ENCODE measurements around the gene ARHGAP24.
A peak's percentile ranks its signal among the peaks of the same experiment; 100 is the strongest.
"Not testable (repeated sequence)": the region's sequence is repeated elsewhere in the genome, so short reads cannot be mapped to it uniquely, and the experiment has no call there.

The ARHGAP24 gene

GRCh38 chr4:85956293-85956945 lies 481.5 kb downstream of the ARHGAP24 start:
- DNase-seq (ENCODE audit: low read depth in 2 of 2) = no peak

- DNase-seq (ENCODE audit: low read depth in 2 of 2) = no peak
Measured at GRCh38 chr4:85961887-85962286, 486.9 kb downstream of the ARHGAP24 start.

GRCh38 chr4:85963231-85963630 lies 488.3 kb downstream of the ARHGAP24 start:
- no peak for DNase-seq (ENCODE audit: low read depth in 2 of 2)

- no peak for DNase-seq (ENCODE audit: low read depth in 2 of 2)
Measured at GRCh38 chr4:85964298-85964697, 489.3 kb downstream of the ARHGAP24 start.

GRCh38 chr4:85965017-85965416 lies 490.1 kb downstream of the ARHGAP24 start:
- not testable (repeated sequence) for DNase-seq (ENCODE audit: low read depth in 2 of 2)

GRCh38 chr4:85965529-85965928 lies 490.6 kb downstream of the ARHGAP24 start:
- DNase-seq (ENCODE audit: low read depth in 2 of 2) = no peak

GRCh38 chr4:85966373-85966772 lies 491.4 kb downstream of the ARHGAP24 start:
- no peak for DNase-seq (ENCODE audit: low read depth in 2 of 2)

GRCh38 chr4:85967872-85968271 lies 492.9 kb downstream of the ARHGAP24 start:
- no peak for DNase-seq (ENCODE audit: low read depth in 2 of 2)

GRCh38 chr4:85968945-85969819 lies 494.2 kb downstream of the ARHGAP24 start:
- DNase-seq (ENCODE audit: low read depth in 2 of 2) = peak; percentile 50 to 57

- DNase-seq (ENCODE audit: low read depth in 2 of 2) = no peak
Measured at GRCh38 chr4:85970535-85970934, 495.6 kb downstream of the ARHGAP24 start.

GRCh38 chr4:85979276-85979675 lies 504.3 kb downstream of the ARHGAP24 start:
- DNase-seq (ENCODE audit: low read depth in 2 of 2) = no peak

GRCh38 chr4:85986266-85986665 lies 511.3 kb downstream of the ARHGAP24 start:
- DNase-seq (ENCODE audit: low read depth in 2 of 2) = no peak

GRCh38 chr4:85993641-85994040 lies 518.7 kb downstream of the ARHGAP24 start:
- DNase-seq (ENCODE audit: low read depth in 2 of 2) = no peak

GRCh38 chr4:85994576-85994975 lies 519.6 kb downstream of the ARHGAP24 start:
- no peak for DNase-seq (ENCODE audit: low read depth in 2 of 2)

- DNase-seq (ENCODE audit: low read depth in 2 of 2) = no peak
Measured at GRCh38 chr4:85995361-85995760, 520.4 kb downstream of the ARHGAP24 start.

GRCh38 chr4:86001591-86001990 lies 526.6 kb downstream of the ARHGAP24 start:
- DNase-seq (ENCODE audit: low read depth in 2 of 2) = no peak

- no peak for DNase-seq (ENCODE audit: low read depth in 2 of 2)
Measured at GRCh38 chr4:86004030-86004429, 529.1 kb downstream of the ARHGAP24 start.

- peak in 1 of 2 experiments; percentile 13 for DNase-seq (ENCODE audit: low read depth in 2 of 2)
Measured at GRCh38 chr4:86006057-86006456, 531.1 kb downstream of the ARHGAP24 start.

- no peak for DNase-seq (ENCODE audit: low read depth in 2 of 2)
Measured at GRCh38 chr4:86007042-86007441, 532.1 kb downstream of the ARHGAP24 start.

- peak; percentile 97 to 98 for DNase-seq (ENCODE audit: low read depth in 2 of 2)
Measured at GRCh38 chr4:86011117-86011516, 536.2 kb downstream of the ARHGAP24 start.

- DNase-seq (ENCODE audit: low read depth in 2 of 2) = peak in 1 of 2 experiments; percentile 26
Measured at GRCh38 chr4:86013621-86014020, 538.7 kb downstream of the ARHGAP24 start.

GRCh38 chr4:86014599-86014998 lies 539.6 kb downstream of the ARHGAP24 start:
- DNase-seq (ENCODE audit: low read depth in 2 of 2) = peak in 1 of 2 experiments; percentile 18
